Vagina (tissue), 2 donors: ENCODE results near the gene GDA. TPM values are rescaled to one million over a fixed set of nuclear protein-coding genes. Genes with fewer than 3 reads are reported as not detected.

Source experiments
- DNase-seq, 2 donors: peaks; one replicate each; pipeline ENCODE4 v3.0.0-alpha.2; 2017; ENCODE audit errors: extremely low spot score in 2 of 2
- H3K27ac ChIP-seq: fragments of 200-600 bp; sonication (generic); one replicate; pipeline ENCODE4 v1.5.1; 2019
- H3K27me3 ChIP-seq: fragments of 200-600 bp; sonication (generic); one replicate; pipeline ENCODE4 v1.5.1; 2019
- H3K36me3 ChIP-seq, 2 donors: fragments of 200-600 bp; sonication (generic); one replicate each; pipeline ENCODE4 v1.5.1; 2017 to 2019
- H3K4me1 ChIP-seq: fragments of 200-600 bp; sonication (generic); one replicate; pipeline ENCODE4 v1.5.1; 2019
- H3K4me3 ChIP-seq, 2 donors: fragments of 200-600 bp; sonication (generic); 1 replicate in 1 of 2; 2 replicates in 1 of 2; pipeline ENCODE4 v1.5.1; 2016 to 2019
- H3K9me3 ChIP-seq: fragments of 200-600 bp; sonication (generic); one replicate; pipeline ENCODE4 v1.5.1; 2019
- POLR2A ChIP-seq, 2 donors: fragments of 450-650 bp; IDR thresholded peaks; one replicate each; pipeline ENCODE4 v1.6.1; 2017; ENCODE audit warnings: antibody characterized with exemption in 2 of 2, mild to moderate bottlenecking in 2 of 2, moderate library complexity in 2 of 2
- POLR2AphosphoS5 ChIP-seq, 2 donors: sonication (generic); formaldehyde crosslinking; IDR thresholded peaks; one replicate each; pipeline ENCODE4 v1.9.0; 2017; ENCODE audit warnings: antibody characterized with exemption in 2 of 2, mild to moderate bottlenecking in 2 of 2, low read depth in 1 of 2; ENCODE audit not compliant: insufficient read depth in 1 of 2
- intact Hi-C: fragments of 100-400 bp; cut with DNase I; formaldehyde crosslinking; loops from one replicate; pipeline ENCODE4 v1.15.1; 2023
- total RNA-seq: library from RNA; depleted of rRNA; stranded (reverse); fragments of >200 nt; gene quantifications from one replicate; pipeline ENCODE4 v1.2.3, GENCODE V29; 2016
- TF ChIP-seq, protein P1 (sequence below), 3 experiments: fragments of 450-650 bp in 2 of 3; fragments of 200-600 bp in 1 of 3; sonication (generic) in 1 of 3; IDR thresholded peaks; one replicate each; pipeline ENCODE4 v1.5.1; 2017 to 2019; ENCODE audit warnings: antibody characterized with exemption in 3 of 3, mild to moderate bottlenecking in 2 of 3, moderate library complexity in 2 of 3

GDA gene
- total RNA-seq, 1 donor from 2014 or later = not detected

- no peak overlapping the region for H3K27ac ChIP-seq
- intact Hi-C loops = no loop called here
- no peaks in the 10 kb centered on the region for H3K9me3 ChIP-seq
- H3K36me3 ChIP-seq = no peaks in the 10 kb centered on the region
- H3K4me3 ChIP-seq = no peak overlapping the region
- H3K27me3 ChIP-seq = peaks cover 9% of the 10 kb centered on the region
- H3K4me1 ChIP-seq = peaks cover 8% of the 10 kb centered on the region
- no peak for DNase-seq
- TF ChIP-seq POLR2A (IDR thresholded peaks at IDR 0.05) = no peak
- TF ChIP-seq, protein P1, sequence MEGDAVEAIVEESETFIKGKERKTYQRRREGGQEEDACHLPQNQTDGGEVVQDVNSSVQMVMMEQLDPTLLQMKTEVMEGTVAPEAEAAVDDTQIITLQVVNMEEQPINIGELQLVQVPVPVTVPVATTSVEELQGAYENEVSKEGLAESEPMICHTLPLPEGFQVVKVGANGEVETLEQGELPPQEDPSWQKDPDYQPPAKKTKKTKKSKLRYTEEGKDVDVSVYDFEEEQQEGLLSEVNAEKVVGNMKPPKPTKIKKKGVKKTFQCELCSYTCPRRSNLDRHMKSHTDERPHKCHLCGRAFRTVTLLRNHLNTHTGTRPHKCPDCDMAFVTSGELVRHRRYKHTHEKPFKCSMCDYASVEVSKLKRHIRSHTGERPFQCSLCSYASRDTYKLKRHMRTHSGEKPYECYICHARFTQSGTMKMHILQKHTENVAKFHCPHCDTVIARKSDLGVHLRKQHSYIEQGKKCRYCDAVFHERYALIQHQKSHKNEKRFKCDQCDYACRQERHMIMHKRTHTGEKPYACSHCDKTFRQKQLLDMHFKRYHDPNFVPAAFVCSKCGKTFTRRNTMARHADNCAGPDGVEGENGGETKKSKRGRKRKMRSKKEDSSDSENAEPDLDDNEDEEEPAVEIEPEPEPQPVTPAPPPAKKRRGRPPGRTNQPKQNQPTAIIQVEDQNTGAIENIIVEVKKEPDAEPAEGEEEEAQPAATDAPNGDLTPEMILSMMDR (IDR thresholded peaks at IDR 0.05) = no peak
- TF ChIP-seq POLR2AphosphoS5 (IDR thresholded peaks at IDR 0.05; ENCODE audit: insufficient read depth in 1 of 2, low read depth in 1 of 2) = no peak
Measured at GRCh38 chr9:72147676-72148075, 1.6 kb upstream of the GDA start.

DNA sequence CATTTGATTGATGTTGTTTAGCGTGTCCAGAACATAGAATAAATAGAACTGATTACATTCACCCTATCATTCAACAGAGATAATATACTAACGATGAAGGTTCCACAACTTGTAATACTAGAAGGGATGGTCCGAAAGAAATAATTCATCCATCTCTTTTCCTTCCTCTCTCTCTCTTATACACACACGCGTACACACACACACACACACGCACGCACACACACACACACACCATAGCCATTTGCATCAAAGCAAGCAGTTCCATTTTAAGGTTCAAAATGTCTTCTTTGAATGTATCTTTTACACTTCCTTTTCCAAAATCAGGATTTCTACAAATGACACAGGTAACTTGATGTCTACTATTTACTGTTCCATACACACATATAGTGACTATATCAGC, 887 bp downstream of the GDA start:
- Histone ChIP-seq H3K9me3 (no peaks in the 10 kb centered on the region), H3K4me3 (no peak overlapping the region), H3K4me1 (peaks cover 8% of the 10 kb centered on the region), H3K36me3 (no peaks in the 10 kb centered on the region), H3K27ac (no peak overlapping the region), H3K27me3 (peaks cover 9% of the 10 kb centered on the region)
- no peak for DNase-seq
- TF ChIP-seq, protein P1 (IDR thresholded peaks at IDR 0.05) = no peak
- no peak for TF ChIP-seq POLR2AphosphoS5 (IDR thresholded peaks at IDR 0.05; ENCODE audit: insufficient read depth in 1 of 2, low read depth in 1 of 2)
- TF ChIP-seq POLR2A (IDR thresholded peaks at IDR 0.05) = no peak
- intact Hi-C loops = no loop called here

DNA sequence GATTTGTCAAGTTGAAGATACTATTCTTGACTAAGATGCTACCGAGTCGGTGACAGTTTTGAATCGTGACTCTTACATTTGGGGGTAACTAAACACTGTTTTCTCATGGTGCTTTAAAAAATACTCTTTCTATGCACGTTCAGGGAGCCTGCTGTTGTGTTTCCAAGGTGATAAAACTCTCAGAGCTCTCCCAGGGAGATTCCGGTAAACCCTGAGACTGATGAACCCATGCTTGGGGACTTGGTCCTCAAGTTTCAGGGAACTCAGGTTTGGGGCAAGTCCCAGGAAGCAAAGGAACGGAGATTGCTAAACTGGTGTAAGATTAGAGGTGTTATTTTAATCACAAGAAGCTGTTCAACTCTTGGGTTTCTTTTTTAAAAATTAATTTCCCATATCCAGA, 1.4 kb downstream of the GDA start:
- TF ChIP-seq POLR2AphosphoS5 (IDR thresholded peaks at IDR 0.05; ENCODE audit: insufficient read depth in 1 of 2, low read depth in 1 of 2) = no peak
- TF ChIP-seq POLR2A (IDR thresholded peaks at IDR 0.05) = no peak
- TF ChIP-seq, protein P1 (IDR thresholded peaks at IDR 0.05) = no peak

DNA sequence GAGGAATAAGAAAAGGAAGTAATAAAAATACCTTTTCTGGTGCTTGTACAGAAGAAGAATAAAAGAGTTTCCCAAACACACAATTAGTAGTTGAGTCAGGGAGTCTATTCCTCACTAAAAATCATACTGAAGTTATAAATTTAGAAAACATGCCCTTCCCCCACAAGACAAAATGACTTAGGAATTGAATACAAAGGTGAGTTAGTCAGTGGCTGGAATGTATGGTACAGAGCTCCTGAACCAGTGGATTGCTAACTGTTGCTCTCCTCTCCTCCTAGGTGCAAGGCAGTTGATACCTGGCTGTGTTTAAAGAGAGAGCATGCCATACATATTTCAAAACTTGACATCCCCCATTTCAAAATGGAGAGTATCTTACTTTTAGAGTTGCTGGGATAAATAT, 1.9 kb downstream of the GDA start:
- intact Hi-C loops = no loop called here
- H3K4me3 ChIP-seq = no peak overlapping the region
- peaks cover 9% of the 10 kb centered on the region for H3K27me3 ChIP-seq

More for the DNA sequence above, 1.4 kb downstream of the GDA start:
- Histone ChIP-seq H3K4me1 (peaks cover 8% of the 10 kb centered on the region), H3K36me3 (no peaks in the 10 kb centered on the region), H3K27me3 (peaks cover 9% of the 10 kb centered on the region), H3K9me3 (no peaks in the 10 kb centered on the region), H3K4me3 (no peak overlapping the region), H3K27ac (no peak overlapping the region)
- DNase-seq = no peak
- intact Hi-C loops = no loop called here

More for the DNA sequence above, 1.9 kb downstream of the GDA start:
- Histone ChIP-seq H3K36me3 (no peaks in the 10 kb centered on the region), H3K27ac (no peak overlapping the region), H3K9me3 (no peaks in the 10 kb centered on the region), H3K4me1 (peaks cover 8% of the 10 kb centered on the region)
- no peak for TF ChIP-seq POLR2AphosphoS5 (IDR thresholded peaks at IDR 0.05; ENCODE audit: insufficient read depth in 1 of 2, low read depth in 1 of 2)
- TF ChIP-seq, protein P1 (IDR thresholded peaks at IDR 0.05) = no peak
- no peak for TF ChIP-seq POLR2A (IDR thresholded peaks at IDR 0.05)
- no peak for DNase-seq
